K562 (cell line): ENCODE data around the gene DNAJC12. TPM values are rescaled to one million over a fixed set of nuclear protein-coding genes. Genes with fewer than 3 reads are reported as not detected.

Experiments
- ATAC-seq: fragments of 200-7000 bp; cut with Tn5 transposase; 3 replicates; pipeline ENCODE4 v1.9.1; 2020; ENCODE audit warnings: moderate library complexity
- BruUV-seq: library from RNA; stranded (reverse); fragments of 400-500 nt; replicated peaks from 2 replicates; lab custom pipeline; 2021; lab: Mats Ljungman, UMichigan
- CTCF ChIA-PET: fragments of 300-600 bp; formaldehyde crosslinking; extraction: SDS; loops from one replicate; lab custom pipeline; 2021; ENCODE audit warnings: low intra/inter-chr PET ratio; lab: Yijun Ruan, JAX
- POLR2A ChIA-PET: fragments of 300-600, 350-650 bp; sonication (Branson Sonifier 250); formaldehyde crosslinking; extraction: SDS; loops from one replicate; lab custom pipeline; 2021; ENCODE audit warnings: antibody characterized with exemption, inconsistent platforms; lab: Yijun Ruan, JAX
- DNase-seq, 4 experiments: peaks; one replicate each; pipeline versions ENCODE4 v3.0.0 to v3.0.0-alpha.2; 2011 to 2018; ENCODE audit warnings: low spot score in 3 of 4, mixed read lengths in 3 of 4; ENCODE audit errors: extremely low read depth in 1 of 4
- FAIRE-seq: peaks from 2 replicates; lab custom pipeline; 2011; peaks lifted over from hg19 to GRCh38; lab: Jason Lieb, UNC
- H2AFZ ChIP-seq: 2 replicates; pipeline ENCODE4 v1.6.0; 2011; ENCODE audit warnings: low read depth, low read length, control low read depth, inconsistent platforms
- H3K27ac ChIP-seq: fragments of 200-600 bp; 3 replicates; pipeline ENCODE4 v1.8.0; 2011; ENCODE audit warnings: low read depth, mild to moderate bottlenecking, control low read depth, inconsistent platforms, low read length, moderate library complexity, mixed read lengths; ENCODE audit errors: extremely low read depth
- H3K27me3 ChIP-seq, 2 experiments: fragments of 300-600 bp in 1 of 2; 2 replicates in 1 of 2; 3 replicates in 1 of 2; pipeline versions ENCODE4 v1.6.0 to v1.8.0; 2011; ENCODE audit warnings: inconsistent platforms in 2 of 2, low read length in 2 of 2, mild to moderate bottlenecking in 1 of 2, mixed read lengths in 1 of 2, moderate library complexity in 1 of 2; ENCODE audit not compliant: control insufficient read depth in 2 of 2, insufficient read depth in 2 of 2
- H3K36me3 ChIP-seq: fragments of 300-600 bp; 3 replicates; pipeline ENCODE4 v1.8.0; 2011; ENCODE audit warnings: mild to moderate bottlenecking, low read length, inconsistent platforms; ENCODE audit not compliant: control insufficient read depth, insufficient read depth
- H3K4me1 ChIP-seq, 2 experiments: fragments of 200-600 bp in 1 of 2; replicated peaks in 1 of 2; 2 replicates in 1 of 2; 3 replicates in 1 of 2; pipeline versions ENCODE4 v1.5.1 to v1.8.0; 2011; ENCODE audit warnings: inconsistent platforms in 2 of 2, low read length in 2 of 2, mild to moderate bottlenecking in 1 of 2, mixed read lengths in 1 of 2, moderate library complexity in 1 of 2; ENCODE audit not compliant: control insufficient read depth in 2 of 2, insufficient read depth in 2 of 2
- H3K4me2 ChIP-seq: 2 replicates; pipeline ENCODE4 v1.6.1; 2011; ENCODE audit warnings: low read length, control low read depth, inconsistent platforms, mixed read lengths; ENCODE audit not compliant: insufficient read depth
- H3K4me3 ChIP-seq: fragments of 200-600 bp; sonication (generic), shearing (Covaris generic); 2 replicates; pipeline ENCODE4 v1.5.1; 2016; ENCODE audit warnings: control low read depth, inconsistent platforms
- H3K79me2 ChIP-seq: fragments of 200-600 bp; 3 replicates; pipeline ENCODE4 v1.8.0; 2011; ENCODE audit warnings: low read length, inconsistent platforms; ENCODE audit not compliant: control insufficient read depth, insufficient read depth
- H3K9ac ChIP-seq, 2 experiments: 2 replicates each; pipeline versions ENCODE4 v1.6.0 to v1.6.1; 2011; ENCODE audit warnings: low read depth in 2 of 2, low read length in 2 of 2, control low read depth in 1 of 2, inconsistent platforms in 1 of 2, mild to moderate bottlenecking in 1 of 2, mixed read lengths in 1 of 2; ENCODE audit not compliant: insufficient read depth in 1 of 2
- H3K9me1 ChIP-seq: one replicate; pipeline ENCODE4 v1.6.0; 2011; ENCODE audit warnings: inconsistent platforms, mild to moderate bottlenecking, low read length, moderate library complexity; ENCODE audit not compliant: control insufficient read depth, insufficient read depth
- H3K9me3 ChIP-seq: replicated peaks from 2 replicates; pipeline ENCODE4 v1.5.1; 2011; ENCODE audit warnings: low read depth, low read length, inconsistent platforms; ENCODE audit not compliant: control insufficient read depth, insufficient read depth
- H4K20me1 ChIP-seq: replicated peaks from 2 replicates; pipeline ENCODE4 v1.6.1; 2011; ENCODE audit warnings: low read length, inconsistent platforms, mixed read lengths; ENCODE audit not compliant: control insufficient read depth, insufficient read depth
- ARNT ChIP-seq, 2 experiments: fragments of 450-650 bp; IDR thresholded peaks; 2 replicates each; pipeline ENCODE4 v1.6.1; 2016; ENCODE audit warnings: mild to moderate bottlenecking in 1 of 2
- CEBPG ChIP-seq, 3 experiments: fragments of 200-800 bp in 1 of 3; sonication (Bioruptor generic) in 1 of 3; sonication (generic) in 1 of 3; formaldehyde crosslinking in 1 of 3; IDR thresholded peaks in 2 of 3; conservative IDR thresholded peaks in 1 of 3; 2 replicates each; pipeline versions ENCODE4 v1.6.1 to v1.8.0; 2016 to 2022; ENCODE audit warnings: missing compliant biosample characterization in 2 of 3, missing genetic modification characterization in 2 of 3, mild to moderate bottlenecking in 1 of 3, missing genetic modification reagents in 1 of 3
- CSDE1 ChIP-seq, 2 experiments: fragments of 450-650 bp; IDR thresholded peaks; 2 replicates each; pipeline ENCODE4 v1.6.1; 2016; ENCODE audit warnings: mild to moderate bottlenecking in 1 of 2
- FOXM1 ChIP-seq, 2 experiments: fragments of 450-650 bp in 1 of 2; sonication (generic) in 1 of 2; formaldehyde crosslinking in 1 of 2; IDR thresholded peaks; 2 replicates each; pipeline versions ENCODE4 v1.6.1 to v1.9.0; 2017 to 2022; ENCODE audit warnings: low read depth in 2 of 2, mild to moderate bottlenecking in 2 of 2, missing genetic modification reagents in 1 of 2, moderate library complexity in 1 of 2
- GABPB1 ChIP-seq: sonication (generic); formaldehyde crosslinking; IDR thresholded peaks from 2 replicates; pipeline ENCODE4 v1.8.0; 2022; ENCODE audit warnings: mild to moderate bottlenecking, missing genetic modification reagents
- MITF ChIP-seq: IDR thresholded peaks from 2 replicates; pipeline ENCODE4 v1.6.1; 2014; ENCODE audit warnings: antibody characterized with exemption
- MYC ChIP-seq, 2 experiments: fragments of 250-450 bp in 1 of 2; sonication (Bioruptor Pico) in 1 of 2; IDR thresholded peaks; 2 replicates each; pipeline versions ENCODE4 v1.5.1 to v1.6.1; 2012 to 2021; ENCODE audit warnings: low read depth in 2 of 2, borderline replicate concordance in 1 of 2, improper control_type of control experiment in 1 of 2, low read length in 1 of 2, mild to moderate bottlenecking in 1 of 2, moderate library complexity in 1 of 2
- NR2C2 ChIP-seq, 2 experiments: fragments of 200-800 bp in 1 of 2; sonication (Bioruptor generic) in 1 of 2; sonication (generic) in 1 of 2; formaldehyde crosslinking in 1 of 2; IDR thresholded peaks; 2 replicates each; pipeline versions ENCODE4 v1.6.1 to v1.8.0; 2016 to 2022; ENCODE audit warnings: mild to moderate bottlenecking in 1 of 2, missing compliant biosample characterization in 1 of 2, missing genetic modification characterization in 1 of 2, missing genetic modification reagents in 1 of 2
- RFX1 ChIP-seq: fragments of 450-650 bp; IDR thresholded peaks from 2 replicates; pipeline ENCODE4 v1.6.1; 2016; ENCODE audit warnings: mild to moderate bottlenecking, moderate library complexity
- RNF2 ChIP-seq: sonication (generic); IDR thresholded peaks from 2 replicates; pipeline ENCODE4 v1.6.1; 2016
- STAT5A ChIP-seq: IDR thresholded peaks from 2 replicates; pipeline ENCODE4 v1.6.1; 2012; ENCODE audit warnings: low read length, inconsistent platforms, borderline replicate concordance
- ZNF592 ChIP-seq: fragments of 450-650 bp; IDR thresholded peaks from 2 replicates; pipeline ENCODE4 v1.6.1; 2017; ENCODE audit warnings: antibody characterized with exemption, mild to moderate bottlenecking
- WGBS: fragments of 100-300 bp; shearing (Covaris generic); methylation state at CpG from one replicate; pipeline ENCODE4 v1.1.6; 2016; ENCODE audit warnings: low coverage, mixed read lengths; ENCODE audit not compliant: insufficient coverage; ENCODE audit errors: missing lambda C conversion rate; 5-methylcytosine and 5-hydroxymethylcytosine counted together
- in situ Hi-C: fragments of 300-500 bp; cut with MboI; formaldehyde crosslinking; loops from 4 replicates; pipeline ENCODE4 v1.15.0; 2018; ENCODE audit warnings: inconsistent platforms, mixed read lengths
- intact Hi-C: fragments of 100-400 bp; cut with micrococcal nuclease; formaldehyde crosslinking; loops from 2 replicates; pipeline ENCODE4 v1.14.2; 2022
- polyA plus RNA-seq, 8 experiments: library from polyadenylated mRNA; depleted of rRNA in 4 of 8; stranded (reverse) in 5 of 8; unstranded in 3 of 8; fragments of >200 nt; fragmentation: Nextera tagmentation in 2 of 8; fragmentation: Illumina TruSeq in 1 of 8; extraction: Ambion mirVana in 2 of 8; extraction: Trizol in 1 of 8; gene quantifications; 2 replicates each; pipeline versions ENCODE4 v1.2.1 to v1.2.3, GENCODE V29; 2011 to 2014; ENCODE audit warnings: inconsistent platforms in 1 of 8, missing spikeins in 1 of 8
- total RNA-seq, 7 experiments: library from RNA; depleted of rRNA in 6 of 7; stranded (reverse); fragments of >200 nt in 6 of 7; fragmentation: Illumina TruSeq in 2 of 7; extraction: Trizol in 2 of 7; gene quantifications; 2 replicates each; pipeline versions ENCODE4 v1.2.1 to v1.2.3, GENCODE V29; 2011 to 2021; ENCODE audit warnings: low replicate concordance in 1 of 7

The DNAJC12 gene
- total and polyA plus RNA-seq, 9 of the 15 experiments (the other 6 are each of a cell fraction or from before 2014, with no cell fraction given): 7.4 to 95.9 (median 68.5) TPM

DNA sequence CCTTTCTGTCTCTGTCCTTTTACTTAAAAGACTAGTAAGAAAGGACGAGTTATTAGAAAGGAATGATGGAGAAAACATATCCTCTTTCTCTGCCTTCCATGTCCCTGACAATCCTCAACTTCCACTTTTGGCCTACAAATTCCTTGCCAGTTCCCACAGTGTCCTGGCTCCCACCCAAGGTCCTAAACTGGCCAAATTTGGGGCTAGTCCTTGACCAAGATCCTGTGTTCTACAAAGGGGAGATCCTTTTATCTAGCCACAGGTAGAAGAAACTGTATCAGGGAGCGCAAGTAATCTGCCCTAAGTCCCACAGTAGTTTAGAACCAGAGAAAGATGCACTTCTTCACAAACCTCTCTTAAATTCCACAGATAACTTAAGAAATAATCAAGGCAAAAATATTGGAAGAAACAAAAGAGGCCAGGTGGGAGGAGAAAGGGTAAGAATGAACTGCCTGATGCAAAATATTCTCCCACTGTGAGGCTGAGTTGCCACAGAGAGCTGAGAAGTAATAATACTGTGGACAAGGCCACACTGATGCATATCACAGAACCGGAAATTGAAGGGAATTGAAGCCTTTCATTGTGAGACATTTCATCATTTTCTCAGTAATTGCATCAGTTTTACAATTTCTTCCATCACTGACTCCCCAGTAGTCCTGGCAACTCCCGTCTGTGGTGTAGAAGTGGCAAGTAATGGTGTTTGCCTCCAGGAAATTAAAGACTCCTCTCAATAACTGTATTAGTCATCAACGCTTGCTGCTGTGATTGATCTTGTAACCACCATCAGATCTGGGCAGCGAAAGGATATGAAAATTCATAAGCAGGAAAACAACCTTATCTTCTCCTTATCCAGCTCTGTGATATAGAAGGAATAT, 47.2 kb downstream of the DNAJC12 start:
- ChIA-PET POLR2A (interaction anchor here (0.6 to 0.7 kb wide), 3 partner anchors 80 to 416 kb away, joined by 3 read pairs; no protein-coding TSS in a partner anchor), CTCF (no interaction called here)
- 15% methylated on average over 6 of the region's 6 CpGs for WGBS
- no peaks in the 10 kb centered on the region for H3K79me2 ChIP-seq
- peaks cover 0 to 21% of the 10 kb centered on the region in 2 experiments; a peak in 4 of 5 replicates for H3K4me1 ChIP-seq
- peak; percentile 70 for ATAC-seq
- peak overlapping the region; percentile 36; the same call in 1 of the 3 replicates for H3K27ac ChIP-seq
- no peaks in the 10 kb centered on the region for H3K36me3 ChIP-seq
- in situ Hi-C loops: no loop called here
- BruUV-seq: no TSS peak
- no peaks in the 10 kb centered on the region for H3K9me3 ChIP-seq
- peak overlapping the region; percentile 68 for H2AFZ ChIP-seq
- H3K4me2 ChIP-seq: no peak overlapping the region
- no peak overlapping the region for H3K9ac ChIP-seq
- intact Hi-C loops: loop anchor here (10.0 kb wide), 1 partner anchor 544 kb away; the partner anchor contains the start of genes HNRNPH3 and PBLD
- H4K20me1 ChIP-seq: no peaks in the 10 kb centered on the region
- no peaks in the 10 kb centered on the region for H3K27me3 ChIP-seq
- no peak overlapping the region for H3K4me3 ChIP-seq
- peak in 2 of 4 experiments; percentile 16 to 31 for DNase-seq
- no peak for FAIRE-seq
- no peaks in the 10 kb centered on the region for H3K9me1 ChIP-seq
- TF ChIP-seq CSDE1 (IDR thresholded peaks at IDR 0.05) (no peak), ZNF592 (peak; percentile 30; the same call in 1 of the 2 replicates), RFX1 (peak; percentile 84), MYC (IDR thresholded peaks at IDR 0.05; ENCODE audit: low read depth, low read length) (peak; percentile 56), MYC (CRISPR knock-in tag; IDR thresholded peaks at IDR 0.05; ENCODE audit: borderline replicate concordance, low read depth) (peak; percentile 66; the same call in 1 of the 2 replicates), STAT5A (peak; percentile 74; the same call in 1 of the 2 replicates), CEBPG (CRISPR knock-in tag; IDR thresholded peaks at IDR 0.05) (peak; percentile 99), CEBPG (tag; conservative IDR thresholded peaks at IDR 0.05 in 1 of 2, IDR thresholded peaks at IDR 0.05 in 1 of 2) (peak; percentile 100), ARNT (IDR thresholded peaks at IDR 0.05) (peak in 1 of 2 experiments; percentile 63; a peak in 1 of 4 replicates), FOXM1 (IDR thresholded peaks at IDR 0.05; ENCODE audit: low read depth) (no peak), FOXM1 (CRISPR knock-in tag; IDR thresholded peaks at IDR 0.05; ENCODE audit: low read depth) (no peak), GABPB1 (CRISPR knock-in tag) (peak; percentile 78), NR2C2 (CRISPR knock-in tag; IDR thresholded peaks at IDR 0.05) (no peak), NR2C2 (tag; IDR thresholded peaks at IDR 0.05) (peak; percentile 64; the same call in 1 of the 2 replicates), RNF2 (peak; percentile 12; the same call in 1 of the 2 replicates), MITF (no peak)
